K562 (cell line): ENCODE measurements around the gene IL17RA. TPM values are rescaled to one million over a fixed set of nuclear protein-coding genes. Genes with fewer than 3 reads are reported as not detected.

Source experiments
- KDM2B ChIP-seq: fragments of 250-450 bp; sonication (Bioruptor Pico); IDR thresholded peaks from 2 replicates; pipeline ENCODE4 v1.8.0; 2021; ENCODE audit warnings: mild to moderate bottlenecking, moderate library complexity
- MAZ ChIP-seq, 2 experiments: fragments of 450-650 bp in 1 of 2; sonication (generic) in 1 of 2; formaldehyde crosslinking; IDR thresholded peaks in 1 of 2; conservative IDR thresholded peaks in 1 of 2; 2 replicates each; pipeline versions ENCODE4 v1.4.0 to v1.5.0; 2020; ENCODE audit warnings: mild to moderate bottlenecking in 1 of 2, missing genetic modification reagents in 1 of 2
- NCOA6 ChIP-seq: fragments of 450-650 bp; IDR thresholded peaks from 2 replicates; pipeline ENCODE4 v1.6.1; 2017; ENCODE audit warnings: mild to moderate bottlenecking
- NFRKB ChIP-seq: fragments of 450-650 bp; IDR thresholded peaks from 2 replicates; pipeline ENCODE4 v1.6.1; 2016; ENCODE audit warnings: low read depth
- NFYB ChIP-seq: IDR thresholded peaks from 2 replicates; pipeline ENCODE4 v1.6.1; 2011; ENCODE audit warnings: mild to moderate bottlenecking, moderate library complexity; ENCODE audit not compliant: insufficient read length; ENCODE audit errors: extremely low read depth
- POLR2A ChIP-seq: fragments of 450-650 bp; conservative IDR thresholded peaks from 2 replicates; pipeline ENCODE4 v1.6.1; 2016
- POLR2G ChIP-seq: fragments of 200-400 bp; formaldehyde crosslinking; IDR thresholded peaks from 2 replicates; pipeline ENCODE4 v1.6.1; 2017; ENCODE audit warnings: low read depth, mild to moderate bottlenecking, antibody characterized with exemption, low read length, moderate library complexity
- RBFOX2 ChIP-seq: fragments of 200-400 bp; formaldehyde crosslinking; IDR thresholded peaks from 2 replicates; pipeline ENCODE4 v1.6.1; 2017; ENCODE audit warnings: low read depth, mild to moderate bottlenecking, low read length, moderate library complexity
- SMAD4 ChIP-seq: fragments of 250-450 bp; sonication (Bioruptor Pico); conservative IDR thresholded peaks from 2 replicates; pipeline ENCODE4 v1.8.0; 2021; ENCODE audit warnings: inconsistent platforms, mild to moderate bottlenecking, moderate library complexity
- TAF1 ChIP-seq: IDR thresholded peaks from 2 replicates; pipeline ENCODE4 v1.6.1; 2011; ENCODE audit warnings: mild to moderate bottlenecking, low read length, moderate library complexity; ENCODE audit not compliant: insufficient read depth, control insufficient read depth, severe bottlenecking; ENCODE audit errors: extremely low read depth
- ZFX ChIP-seq: sonication (generic); formaldehyde crosslinking; IDR thresholded peaks from 2 replicates; pipeline ENCODE4 v1.8.0; 2022; ENCODE audit warnings: mild to moderate bottlenecking, missing genetic modification reagents, moderate library complexity
- ZNF407 ChIP-seq: fragments of 450-650 bp; IDR thresholded peaks from 2 replicates; pipeline ENCODE4 v1.6.1; 2016; ENCODE audit warnings: low read depth
- ZNF583 ChIP-seq: fragments of 250-450 bp; sonication (Bioruptor Pico); IDR thresholded peaks from 2 replicates; pipeline ENCODE4 v1.4.0; 2020
- polyA plus RNA-seq, 8 experiments: library from polyadenylated mRNA; depleted of rRNA in 4 of 8; stranded (reverse) in 5 of 8; unstranded in 3 of 8; fragments of >200 nt; fragmentation: Nextera tagmentation in 2 of 8; fragmentation: Illumina TruSeq in 1 of 8; extraction: Ambion mirVana in 2 of 8; extraction: Trizol in 1 of 8; gene quantifications; 2 replicates each; pipeline versions ENCODE4 v1.2.1 to v1.2.3, GENCODE V29; 2011 to 2014; ENCODE audit warnings: inconsistent platforms in 1 of 8, missing spikeins in 1 of 8
- total RNA-seq, 7 experiments: library from RNA; depleted of rRNA in 6 of 7; stranded (reverse); fragments of >200 nt in 6 of 7; fragmentation: Illumina TruSeq in 2 of 7; extraction: Trizol in 2 of 7; gene quantifications; 2 replicates each; pipeline versions ENCODE4 v1.2.1 to v1.2.3, GENCODE V29; 2011 to 2021; ENCODE audit warnings: low replicate concordance in 1 of 7

IL17RA gene
- total and polyA plus RNA-seq, 9 of the 15 experiments (the other 6 are each of a cell fraction or from before 2014, with no cell fraction given) = 0.17 to 11.8 (median 3.7) TPM

- TF ChIP-seq ZNF407 (peak; percentile 84), NFRKB (0 out of 2 replicates have a peak, but pooled peaks have one; percentile 34), NCOA6 (peak; percentile 71; the same call in 1 of the 2 replicates), MAZ (CRISPR knock-in tag; conservative IDR thresholded peaks at IDR 0.05 in 1 of 2, IDR thresholded peaks at IDR 0.05 in 1 of 2) (0 out of 4 replicates have a peak, but pooled peaks of 1 of the 2 experiments have one; percentile 65), KDM2B (CRISPR knock-in tag) (0 out of 2 replicates have a peak, but pooled peaks have one; percentile 48), POLR2G (peak; percentile 74), ZFX (CRISPR knock-in tag) (peak; percentile 89), TAF1 (peak; percentile 31), ZNF583 (CRISPR knock-in tag) (peak; percentile 53; the same call in 1 of the 2 replicates), RBFOX2 (peak; percentile 76), SMAD4 (CRISPR knock-in tag) (peak; percentile 64; the same call in 1 of the 2 replicates), POLR2A (0 out of 2 replicates have a peak, but pooled peaks have one; percentile 41), NFYB (peak; percentile 3)
Measured at GRCh38 chr22:17036842-17037711, 47.7 kb upstream of the IL17RA start (continued).
